Endothelial cell (in vitro differentiated cells): ENCODE data around the gene CKAP4. TPM values are rescaled to one million over a fixed set of nuclear protein-coding genes. Genes with fewer than 3 reads are reported as not detected.

ENCODE experiments used
- DNase-seq: peaks from one replicate; pipeline ENCODE4 v3.0.0; 2021; ENCODE audit warnings: low spot score
- H3K27ac Mint-ChIP-seq: one replicate; pipeline ENCODE4 v1.8.0; 2021; ENCODE audit warnings: mixed read lengths, inconsistent platforms; ENCODE audit not compliant: unreplicated experiment
- H3K27me3 Mint-ChIP-seq: one replicate; pipeline ENCODE4 v1.8.0; 2021; ENCODE audit warnings: mild to moderate bottlenecking, moderate library complexity, mixed read lengths, inconsistent platforms; ENCODE audit not compliant: unreplicated experiment
- H3K36me3 Mint-ChIP-seq: one replicate; pipeline ENCODE4 v1.8.0; 2021; ENCODE audit warnings: mild to moderate bottlenecking, low read depth, mixed read lengths, inconsistent platforms; ENCODE audit not compliant: unreplicated experiment
- H3K4me1 Mint-ChIP-seq: one replicate; pipeline ENCODE4 v1.8.0; 2021; ENCODE audit warnings: mild to moderate bottlenecking, mixed read lengths, inconsistent platforms; ENCODE audit not compliant: unreplicated experiment
- H3K4me3 Mint-ChIP-seq: one replicate; pipeline ENCODE4 v1.8.0; 2021; ENCODE audit warnings: mild to moderate bottlenecking, mixed read lengths, inconsistent platforms; ENCODE audit not compliant: unreplicated experiment
- H3K9me3 Mint-ChIP-seq: one replicate; pipeline ENCODE4 v1.8.0; 2021; ENCODE audit warnings: mixed read lengths, inconsistent platforms; ENCODE audit not compliant: unreplicated experiment
- long read RNA-seq: library from polyadenylated mRNA; unstranded; transcript quantifications from one replicate; pipeline ENCODE4 v2.0.0, GENCODE V29; 2020; ENCODE audit not compliant: unreplicated experiment
- total RNA-seq: library from RNA; stranded (reverse); fragmentation: NEBNext Ultra II Directional; extraction: Animal tissue kit (Norgen Biotek cat#: 25700); gene quantifications from one replicate; pipeline ENCODE4 v1.2.1, GENCODE V29; 2021; ENCODE audit not compliant: unreplicated experiment
- TF ChIP-seq, protein P1 (sequence below): fragments of 200-600 bp; sonication (generic); IDR thresholded peaks from one replicate; pipeline ENCODE4 v1.5.0; 2021; ENCODE audit warnings: antibody characterized with exemption; ENCODE audit not compliant: unreplicated experiment

Gene CKAP4, protein sequence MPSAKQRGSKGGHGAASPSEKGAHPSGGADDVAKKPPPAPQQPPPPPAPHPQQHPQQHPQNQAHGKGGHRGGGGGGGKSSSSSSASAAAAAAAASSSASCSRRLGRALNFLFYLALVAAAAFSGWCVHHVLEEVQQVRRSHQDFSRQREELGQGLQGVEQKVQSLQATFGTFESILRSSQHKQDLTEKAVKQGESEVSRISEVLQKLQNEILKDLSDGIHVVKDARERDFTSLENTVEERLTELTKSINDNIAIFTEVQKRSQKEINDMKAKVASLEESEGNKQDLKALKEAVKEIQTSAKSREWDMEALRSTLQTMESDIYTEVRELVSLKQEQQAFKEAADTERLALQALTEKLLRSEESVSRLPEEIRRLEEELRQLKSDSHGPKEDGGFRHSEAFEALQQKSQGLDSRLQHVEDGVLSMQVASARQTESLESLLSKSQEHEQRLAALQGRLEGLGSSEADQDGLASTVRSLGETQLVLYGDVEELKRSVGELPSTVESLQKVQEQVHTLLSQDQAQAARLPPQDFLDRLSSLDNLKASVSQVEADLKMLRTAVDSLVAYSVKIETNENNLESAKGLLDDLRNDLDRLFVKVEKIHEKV
- total RNA-seq = 76.7 TPM
- long read RNA-seq, transcript CKAP4-201 (2 exons, 3,093 nt) = major isoform, 49 of 53 reads
- long read RNA-seq, partial matches to known transcripts = 0 of 53 reads
- long read RNA-seq, other reads (novel, unspliced or antisense) = 4 of 53 reads

- Mint-ChIP-seq H3K36me3 (peaks cover 4% of the 10 kb centered on the region), H3K4me3 (peak within 1 kb of the TSS; percentile 88), H3K9me3 (no peaks in the 10 kb centered on the region), H3K27ac (no peak within 1 kb of the TSS), H3K4me1 (peaks cover 18% of the 10 kb centered on the region), H3K27me3 (no peaks in the 10 kb centered on the region)
- DNase-seq = peak; percentile 78
- TF ChIP-seq, protein P1, sequence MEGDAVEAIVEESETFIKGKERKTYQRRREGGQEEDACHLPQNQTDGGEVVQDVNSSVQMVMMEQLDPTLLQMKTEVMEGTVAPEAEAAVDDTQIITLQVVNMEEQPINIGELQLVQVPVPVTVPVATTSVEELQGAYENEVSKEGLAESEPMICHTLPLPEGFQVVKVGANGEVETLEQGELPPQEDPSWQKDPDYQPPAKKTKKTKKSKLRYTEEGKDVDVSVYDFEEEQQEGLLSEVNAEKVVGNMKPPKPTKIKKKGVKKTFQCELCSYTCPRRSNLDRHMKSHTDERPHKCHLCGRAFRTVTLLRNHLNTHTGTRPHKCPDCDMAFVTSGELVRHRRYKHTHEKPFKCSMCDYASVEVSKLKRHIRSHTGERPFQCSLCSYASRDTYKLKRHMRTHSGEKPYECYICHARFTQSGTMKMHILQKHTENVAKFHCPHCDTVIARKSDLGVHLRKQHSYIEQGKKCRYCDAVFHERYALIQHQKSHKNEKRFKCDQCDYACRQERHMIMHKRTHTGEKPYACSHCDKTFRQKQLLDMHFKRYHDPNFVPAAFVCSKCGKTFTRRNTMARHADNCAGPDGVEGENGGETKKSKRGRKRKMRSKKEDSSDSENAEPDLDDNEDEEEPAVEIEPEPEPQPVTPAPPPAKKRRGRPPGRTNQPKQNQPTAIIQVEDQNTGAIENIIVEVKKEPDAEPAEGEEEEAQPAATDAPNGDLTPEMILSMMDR = no peak
Observed at GRCh38 chr12:106247674-106248311, at the start of gene CKAP4. Gene CKAP4 (minus strand): TSS chr12:106248020. CDS start chr12:106247851, 169 bp downstream.

DNA sequence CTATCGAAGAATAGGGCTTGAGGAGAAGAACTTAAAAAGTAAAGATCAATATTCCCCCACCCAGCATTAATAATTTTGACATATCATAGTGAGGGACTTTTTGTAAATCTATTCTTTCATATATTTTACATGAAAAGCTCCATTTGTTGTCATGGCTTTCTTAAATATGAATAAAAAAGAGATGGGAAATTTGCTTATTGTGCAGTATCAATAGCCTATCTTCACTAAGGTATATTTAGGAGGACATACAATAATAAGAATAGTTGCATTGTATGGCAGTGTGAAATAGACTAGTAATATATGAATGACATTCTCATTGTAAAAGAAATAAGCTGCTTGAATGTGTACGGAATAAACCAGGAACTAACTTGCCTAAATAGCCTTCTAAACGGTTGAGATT is 49.3 kb upstream of the CKAP4 start:
- H3K9me3 Mint-ChIP-seq = no peaks in the 10 kb centered on the region
- no peak overlapping the region for H3K27ac Mint-ChIP-seq
- peaks cover 7% of the 10 kb centered on the region for H3K4me1 Mint-ChIP-seq

GRCh38 chr12:106296179-106296877 is 48.5 kb upstream of the CKAP4 start:
- Mint-ChIP-seq H3K4me3 (no peak overlapping the region), H3K9me3 (no peaks in the 10 kb centered on the region), H3K4me1 (no peaks in the 10 kb centered on the region), H3K27ac (no peak overlapping the region), H3K36me3 (no peaks in the 10 kb centered on the region), H3K27me3 (peaks cover 6% of the 10 kb centered on the region)
- no peak for DNase-seq
- TF ChIP-seq, protein P1 = no peak

More for the DNA sequence above, 49.3 kb upstream of the CKAP4 start:
- no peak for DNase-seq
- H3K36me3 Mint-ChIP-seq = no peaks in the 10 kb centered on the region
- H3K4me3 Mint-ChIP-seq = no peak overlapping the region
- peaks cover 12% of the 10 kb centered on the region for H3K27me3 Mint-ChIP-seq
- TF ChIP-seq, protein P1 = no peak

GRCh38 chr12:106292339-106292738 is 44.5 kb upstream of the CKAP4 start:
- no peak overlapping the region for H3K27ac Mint-ChIP-seq
- H3K36me3 Mint-ChIP-seq = no peaks in the 10 kb centered on the region
- H3K27me3 Mint-ChIP-seq = no peaks in the 10 kb centered on the region
- TF ChIP-seq, protein P1 = no peak
- no peaks in the 10 kb centered on the region for H3K4me1 Mint-ChIP-seq
- H3K4me3 Mint-ChIP-seq = no peak overlapping the region
- no peak for DNase-seq
- no peaks in the 10 kb centered on the region for H3K9me3 Mint-ChIP-seq
